HG03108 (cell line): Measurements from ENCODE around the gene MANBA.
A peak's percentile ranks its signal among the peaks of the same experiment; 100 is the strongest.

ENCODE experiments used
- ATAC-seq: cut with Tn5 transposase; IDR thresholded peaks from one replicate; pipeline ENCODE4 v1.9.1; 2021; ENCODE audit warnings: moderate library complexity; ENCODE audit not compliant: unreplicated experiment

The MANBA gene

DNA sequence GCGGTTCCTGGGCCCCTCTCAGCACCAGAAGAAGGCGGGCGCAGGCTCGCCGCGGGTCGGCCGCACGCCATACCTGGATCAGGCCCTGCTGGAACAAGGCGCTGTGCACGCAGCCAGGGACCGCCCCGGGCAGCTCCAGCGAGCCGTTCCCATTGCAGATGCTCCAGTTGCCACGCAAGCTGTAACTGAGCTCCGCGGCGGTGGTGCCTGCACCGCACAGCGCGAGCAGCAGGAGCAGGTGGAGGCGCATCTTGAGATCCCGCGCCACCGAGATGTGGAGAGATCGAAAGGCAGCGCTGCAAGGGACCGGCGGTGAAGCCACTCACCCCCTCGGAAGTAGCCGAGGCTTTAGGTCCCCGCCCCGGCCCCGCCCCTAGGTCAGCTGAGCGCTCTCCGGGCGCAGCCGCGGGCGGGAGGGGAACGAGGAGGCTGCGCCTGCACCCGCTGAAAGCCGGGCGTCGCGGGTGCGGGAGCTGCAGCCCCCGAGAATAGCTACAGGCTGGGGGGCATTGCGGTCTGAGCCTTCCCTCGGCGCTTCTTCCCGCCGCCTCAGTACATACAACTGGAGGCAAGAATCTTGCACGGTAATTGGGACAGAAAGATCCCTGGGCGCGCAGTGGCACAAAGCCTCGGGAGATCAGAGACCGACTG is at the start of gene MANBA:
MANBA (minus strand) TSS at position 324 of the 651 bp plus-strand sequence; CDS start at position 250, 74 bp downstream.
- peak; percentile 88 for ATAC-seq

DNA sequence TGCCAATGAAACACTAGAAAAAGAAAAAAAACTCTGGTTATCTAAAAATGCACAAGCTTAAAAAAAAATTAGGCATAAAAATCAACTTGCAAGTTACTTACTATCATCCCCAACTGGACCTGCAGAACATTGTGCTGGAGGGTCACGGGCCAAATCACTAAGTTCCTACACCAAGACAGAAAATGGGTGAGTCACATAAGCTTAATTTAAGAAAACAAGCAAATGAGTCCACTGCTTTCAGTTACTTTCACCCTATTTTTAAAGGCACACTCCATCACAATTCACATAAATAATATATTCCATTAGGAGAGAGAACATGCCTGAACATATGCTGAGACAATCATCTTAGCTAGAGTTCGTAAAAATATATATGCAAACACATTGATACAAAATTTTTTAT is 48.9 kb upstream of the MANBA start:
- ATAC-seq, result no peak

DNA sequence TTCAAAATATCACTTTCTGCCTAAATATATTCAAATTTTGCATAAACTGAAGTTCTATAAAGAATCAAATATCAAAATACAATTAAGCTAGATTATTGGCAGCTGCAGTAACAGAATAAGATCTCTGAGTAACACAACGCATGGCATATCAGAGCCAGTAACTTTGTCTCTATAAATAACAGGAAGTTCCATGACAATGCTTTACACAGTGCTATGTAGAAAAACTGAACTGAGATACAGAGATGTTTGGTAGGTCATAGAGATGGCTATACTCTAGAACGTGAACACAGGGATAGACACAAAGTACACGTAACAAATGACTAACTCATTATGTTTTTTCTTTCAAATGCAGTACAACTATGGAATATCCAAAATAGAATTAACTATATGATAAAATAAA is 48.4 kb upstream of the MANBA start:
- peak; percentile 57 for ATAC-seq

DNA sequence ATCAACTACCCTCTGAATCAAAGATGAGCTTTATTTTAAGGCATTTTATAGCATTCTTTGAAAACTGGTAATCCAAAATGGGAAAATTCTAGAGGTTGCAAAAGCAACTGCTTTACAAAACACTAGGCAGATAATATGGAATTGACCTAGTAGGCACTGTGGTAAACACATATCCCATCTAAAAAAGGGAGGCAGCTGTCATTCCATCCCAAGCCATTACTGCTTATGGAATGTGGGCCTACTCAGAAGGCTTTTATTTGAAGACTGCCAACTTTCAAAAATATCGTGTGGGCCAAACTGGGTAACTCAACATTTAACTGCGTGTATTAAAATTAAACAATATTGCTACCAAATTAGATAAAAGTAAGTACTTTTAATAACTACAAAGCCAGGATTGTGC is 47.2 kb upstream of the MANBA start:
- ATAC-seq, result no peak

DNA sequence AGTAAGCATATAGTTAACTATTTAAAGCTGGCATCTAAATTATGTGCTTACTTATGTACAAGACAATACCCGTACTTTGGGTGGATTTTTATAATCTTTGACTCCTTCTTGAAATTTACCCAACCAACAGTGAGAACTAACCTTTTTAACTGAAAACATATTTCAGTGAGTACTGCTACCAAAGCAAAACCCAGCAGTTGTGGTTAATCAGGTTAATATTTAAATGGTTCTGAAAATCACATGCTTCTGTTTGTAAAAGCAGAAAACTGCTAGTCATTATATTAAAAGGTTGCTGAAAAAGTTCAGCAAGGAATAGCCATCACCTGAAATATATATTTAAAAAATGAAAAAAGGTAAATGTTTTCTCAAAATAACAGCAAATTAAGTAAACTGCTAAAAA is 46.6 kb upstream of the MANBA start:
- ATAC-seq, result peak; percentile 50

DNA sequence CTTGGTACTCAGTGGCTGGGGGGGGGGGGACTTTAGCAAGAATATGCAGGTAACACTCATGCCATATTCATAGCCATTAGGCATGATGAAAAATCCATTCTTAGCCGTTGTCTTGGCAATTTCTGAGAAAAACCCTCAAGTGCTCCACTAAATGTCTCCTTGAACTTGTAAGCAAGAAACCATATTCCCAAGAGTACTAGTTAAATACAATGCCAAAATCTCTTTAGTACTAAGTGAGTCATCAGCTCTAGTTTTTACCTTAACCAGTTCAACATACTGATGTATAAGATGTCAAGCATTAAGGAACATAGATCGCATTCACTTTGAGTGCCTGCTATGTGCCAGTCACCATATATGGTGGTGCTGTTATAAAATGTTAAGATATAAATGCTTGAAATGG is 39.0 kb upstream of the MANBA start:
- no peak for ATAC-seq

DNA sequence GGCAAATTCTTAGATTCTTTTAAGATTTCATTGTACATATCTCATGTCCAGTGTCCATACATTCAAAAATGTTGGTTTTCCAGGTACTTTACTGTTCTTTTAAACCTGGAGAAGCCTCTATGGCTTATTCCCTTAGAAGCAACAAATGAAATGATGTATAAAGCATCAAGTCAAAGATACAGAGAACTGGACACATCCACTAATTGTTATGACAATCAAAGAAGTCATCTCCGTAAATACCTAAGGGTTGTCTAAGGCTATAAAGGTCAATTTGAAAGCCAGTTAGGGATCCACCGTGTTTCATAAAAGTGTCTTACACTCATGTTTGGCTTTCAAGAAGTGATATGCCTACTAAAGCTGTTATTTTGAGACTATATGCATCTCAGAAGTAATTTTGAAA is 34.2 kb upstream of the MANBA start:
- ATAC-seq, result no peak

DNA sequence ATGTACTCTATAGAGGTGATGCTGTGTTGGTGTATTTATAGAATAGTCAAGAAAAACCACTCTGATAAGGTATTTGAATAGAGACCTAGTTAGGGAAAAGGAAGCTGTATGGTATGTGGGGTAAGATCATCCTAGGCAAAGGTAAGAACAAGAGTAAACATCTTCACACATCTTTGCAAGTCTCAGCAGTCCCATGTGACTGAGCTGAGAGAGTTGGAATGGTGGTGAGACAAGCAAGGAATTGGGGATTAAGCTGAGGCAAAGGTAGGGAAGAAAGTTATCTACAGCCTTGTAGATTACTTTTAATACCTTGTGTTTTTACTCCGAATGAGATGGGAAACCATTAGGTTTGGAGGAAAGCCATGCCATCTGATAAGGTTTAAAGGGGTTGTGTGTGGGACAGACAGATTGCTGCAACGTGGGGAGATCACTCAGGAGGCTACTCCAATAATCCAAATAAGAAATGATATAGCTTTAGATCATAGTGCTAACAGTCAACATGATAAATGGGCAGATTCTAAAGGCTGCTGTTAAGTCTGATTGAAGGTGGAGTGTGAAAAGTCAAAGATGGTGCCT is 31.7 kb upstream of the MANBA start:
- no peak for ATAC-seq

DNA sequence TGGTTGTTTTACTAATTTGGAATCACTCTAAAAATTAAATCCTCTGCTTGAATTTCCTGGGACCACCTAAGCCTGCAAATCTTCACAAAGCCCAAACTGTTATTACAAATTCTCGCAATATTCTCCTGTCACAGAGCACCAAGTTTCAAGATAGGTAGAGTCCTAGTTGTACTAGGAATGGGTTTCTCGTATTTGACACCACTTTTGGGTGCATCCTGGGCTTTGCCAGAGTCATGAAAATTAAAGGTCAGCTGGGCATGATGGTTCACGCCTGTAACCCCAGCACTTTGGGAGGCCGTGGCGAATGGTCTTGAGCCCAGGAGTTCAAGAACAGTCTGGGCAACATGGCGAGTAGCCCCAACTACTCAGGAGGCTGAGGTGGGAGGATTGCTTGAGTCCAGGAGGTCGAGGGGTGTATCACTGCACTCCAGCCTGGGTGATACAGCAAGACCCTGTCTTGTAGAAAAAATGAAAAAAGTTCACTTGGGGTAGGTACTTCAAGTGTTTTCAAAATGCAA is 30.6 kb upstream of the MANBA start:
- no peak for ATAC-seq

DNA sequence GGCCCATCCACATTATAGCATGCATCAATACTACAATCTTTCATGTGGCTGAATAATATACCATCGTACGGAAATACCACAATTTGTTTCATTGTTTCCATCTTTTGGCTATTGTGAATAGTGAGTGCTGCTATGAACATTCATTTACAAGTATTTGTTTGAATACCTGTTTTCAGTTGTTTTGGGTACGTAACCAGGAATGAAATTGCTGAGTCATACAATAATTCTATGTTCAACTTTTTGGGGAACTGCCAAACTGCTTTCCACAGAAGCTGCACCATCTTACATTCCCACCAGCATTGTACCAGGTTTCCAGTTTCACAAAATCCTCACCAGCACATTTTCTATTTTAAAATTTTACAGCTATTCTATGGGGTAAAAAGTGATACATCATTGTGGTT is 28.5 kb upstream of the MANBA start:
- ATAC-seq, result no peak

DNA sequence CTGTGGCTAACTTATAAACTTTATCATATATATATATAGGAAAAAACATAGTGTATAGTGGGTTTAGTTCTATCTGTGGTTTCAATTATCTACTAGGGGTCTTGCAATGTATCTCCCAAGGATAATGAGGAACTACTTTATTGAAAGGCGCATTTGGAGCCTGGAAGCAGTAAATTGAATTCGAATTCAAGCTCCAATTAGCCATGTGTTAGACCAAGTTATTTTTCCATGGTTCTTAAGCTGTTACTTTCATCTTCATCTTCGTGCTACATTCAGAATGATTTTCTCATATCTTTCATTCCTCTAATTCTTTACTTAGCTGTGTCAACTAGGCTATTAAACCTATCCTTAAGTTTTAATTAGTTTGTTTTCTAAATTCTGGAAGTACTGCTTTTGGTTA is 27.2 kb upstream of the MANBA start:
- no peak for ATAC-seq

DNA sequence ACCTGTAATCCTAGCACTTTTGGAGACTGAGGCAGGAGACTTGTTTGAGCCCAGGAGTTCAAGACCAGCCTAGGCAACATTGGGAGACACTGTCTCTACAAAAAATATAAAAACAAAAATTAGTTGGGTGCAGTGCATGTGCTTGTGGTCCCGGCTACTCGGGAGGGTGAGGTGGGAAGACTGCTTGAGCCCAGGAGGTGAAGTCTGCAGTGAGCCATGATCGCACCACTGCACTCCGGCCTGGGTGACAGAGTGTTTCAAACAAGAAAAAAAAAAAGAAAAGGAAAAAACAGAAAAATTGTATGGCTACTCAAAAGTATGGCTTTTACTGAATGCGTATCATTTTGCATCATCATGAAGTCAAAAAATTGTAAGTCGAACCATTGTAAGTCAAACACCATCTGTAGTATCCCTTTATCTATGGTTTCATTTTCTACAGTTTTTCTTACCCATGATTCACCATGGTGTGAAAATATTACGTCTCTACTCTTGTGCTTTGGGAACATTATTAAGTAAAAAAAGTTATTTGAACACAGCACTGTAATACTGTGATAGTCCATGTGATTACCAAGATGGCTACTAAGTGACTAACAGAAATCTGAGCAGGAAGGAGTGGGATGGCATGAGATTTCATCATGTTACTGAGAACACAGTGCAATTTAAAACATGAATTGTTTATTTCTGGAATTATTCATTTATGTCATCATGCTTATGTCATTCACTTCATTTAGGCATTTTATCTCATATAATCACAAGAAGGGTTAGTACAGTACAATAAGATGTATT is 26.5 kb upstream of the MANBA start:
- no peak for ATAC-seq

DNA sequence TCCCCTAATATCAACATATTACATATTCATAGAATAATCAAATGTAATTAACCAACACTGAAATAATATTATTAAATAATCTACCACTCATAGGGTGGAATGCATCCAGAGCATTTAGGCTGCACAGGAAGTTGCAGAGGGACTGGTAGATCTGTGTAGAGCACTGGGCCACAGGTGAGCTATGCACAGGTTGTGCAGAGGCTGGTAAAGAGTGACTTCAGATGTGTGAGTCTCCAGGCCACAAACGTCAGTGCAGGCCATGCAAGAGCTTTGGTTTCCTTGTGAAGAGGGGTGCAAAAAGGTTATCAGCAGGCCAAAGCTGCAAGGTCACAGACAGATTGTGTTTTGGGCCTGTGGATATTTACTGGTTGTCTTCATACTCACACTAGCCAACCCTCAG is 25.5 kb upstream of the MANBA start:
- no peak for ATAC-seq

DNA sequence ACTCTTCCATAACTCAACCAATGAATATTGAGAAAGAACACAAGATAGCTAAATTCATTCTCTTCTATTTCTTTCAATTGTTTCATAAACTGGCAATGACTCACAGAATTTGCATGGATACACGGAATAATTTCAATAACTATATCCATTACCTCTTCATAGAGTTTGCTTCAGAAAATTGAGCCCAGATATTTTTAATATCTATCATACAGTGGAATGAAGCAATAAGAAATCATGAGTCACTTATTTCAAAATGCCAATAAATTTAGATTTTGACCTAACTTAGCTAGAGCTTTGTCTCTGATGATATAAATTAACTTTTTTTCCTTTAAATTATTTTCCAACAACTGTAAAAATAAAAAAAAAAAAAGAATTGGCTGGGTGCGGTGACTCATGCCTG is 22.2 kb upstream of the MANBA start:
- no peak for ATAC-seq

DNA sequence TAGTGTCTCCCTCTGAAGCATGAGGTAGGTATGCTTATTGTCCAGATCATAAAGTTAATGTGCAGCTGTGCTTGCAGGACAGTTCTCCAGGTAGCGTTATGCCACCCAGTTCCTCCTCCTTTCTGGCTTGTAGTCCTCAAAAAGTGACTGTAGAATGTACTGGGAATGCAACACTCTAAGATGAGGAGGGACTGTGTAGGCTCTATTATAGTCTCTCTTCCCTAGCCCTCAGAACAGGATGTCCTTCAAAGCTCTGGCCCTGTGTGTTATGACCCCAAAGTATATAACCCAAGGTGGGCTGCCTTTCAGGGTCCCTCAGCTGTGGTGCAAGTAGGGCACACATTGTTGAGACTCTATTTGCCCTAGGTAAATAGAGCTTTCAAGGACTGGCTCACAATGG is 20.8 kb upstream of the MANBA start:
- ATAC-seq, result no peak

DNA sequence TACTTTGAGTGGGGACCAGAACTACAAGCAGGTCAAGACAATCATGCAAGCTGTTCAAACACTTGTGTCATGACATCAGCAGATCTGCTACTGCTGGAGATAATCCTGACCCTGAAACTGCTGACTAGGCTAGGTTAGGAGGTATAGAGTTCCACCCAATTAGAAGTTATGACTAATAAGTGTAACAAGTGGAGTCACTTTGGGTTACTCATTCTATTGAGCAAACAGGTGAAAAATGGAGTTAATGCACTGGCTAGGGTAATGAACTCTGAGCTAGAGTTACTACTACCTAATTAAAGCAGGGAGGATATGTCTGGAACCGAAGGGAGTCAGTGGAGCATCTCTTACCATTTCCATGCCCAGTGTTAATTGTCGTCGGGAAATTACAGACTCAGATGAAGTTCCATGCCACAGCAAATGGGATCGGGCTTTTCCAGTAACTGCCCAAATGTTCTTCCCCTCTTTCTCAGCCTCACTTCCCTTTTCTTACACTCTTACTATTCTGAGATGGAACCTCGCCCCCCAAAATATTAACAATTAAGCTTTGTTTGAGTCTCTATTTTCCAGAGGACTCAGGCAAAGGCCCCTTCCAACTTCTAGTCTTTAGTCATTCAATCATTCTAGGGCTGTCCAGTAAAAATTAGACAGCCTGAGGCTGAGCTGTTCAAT is 19.8 kb upstream of the MANBA start:
- ATAC-seq, result no peak

DNA sequence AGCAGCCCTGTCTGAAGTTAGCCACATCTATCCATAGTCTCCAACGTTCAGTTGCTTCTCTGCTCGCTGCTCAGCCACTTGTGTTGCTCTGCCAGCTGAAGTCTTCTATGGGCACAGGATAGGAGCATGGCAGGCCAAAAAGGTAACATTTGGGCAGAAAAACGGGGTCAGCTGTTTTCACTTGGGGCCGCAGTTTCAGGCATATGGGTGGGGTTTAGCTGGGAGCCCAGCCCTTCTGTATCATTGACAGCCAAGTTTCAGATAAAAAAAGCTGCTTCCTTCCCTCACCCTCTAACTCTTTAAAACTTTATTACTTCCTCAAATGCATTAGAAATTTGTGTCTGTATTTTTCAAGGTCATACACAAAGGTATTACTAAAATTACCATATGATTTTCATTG is 18.4 kb upstream of the MANBA start:
- no peak for ATAC-seq

DNA sequence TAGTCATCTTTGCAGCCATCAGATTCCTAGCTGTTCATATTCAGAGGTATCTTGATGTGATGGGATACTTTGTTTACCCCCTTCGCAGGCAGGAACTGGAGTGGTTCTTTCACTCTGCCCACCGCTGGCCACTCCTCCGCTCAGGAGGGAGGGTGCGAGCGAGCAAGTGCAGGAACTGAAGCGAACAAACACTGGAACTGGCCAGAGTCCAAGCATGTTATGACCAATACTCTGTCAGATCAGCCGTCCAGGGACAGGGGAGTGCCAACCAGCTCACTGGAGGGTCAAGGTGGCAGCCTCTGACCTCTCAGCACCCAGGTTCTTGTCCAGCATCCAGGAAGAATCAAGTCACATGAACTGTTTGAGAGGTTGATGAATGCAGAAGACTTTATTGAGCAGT is 18.0 kb upstream of the MANBA start:
- ATAC-seq, result no peak

DNA sequence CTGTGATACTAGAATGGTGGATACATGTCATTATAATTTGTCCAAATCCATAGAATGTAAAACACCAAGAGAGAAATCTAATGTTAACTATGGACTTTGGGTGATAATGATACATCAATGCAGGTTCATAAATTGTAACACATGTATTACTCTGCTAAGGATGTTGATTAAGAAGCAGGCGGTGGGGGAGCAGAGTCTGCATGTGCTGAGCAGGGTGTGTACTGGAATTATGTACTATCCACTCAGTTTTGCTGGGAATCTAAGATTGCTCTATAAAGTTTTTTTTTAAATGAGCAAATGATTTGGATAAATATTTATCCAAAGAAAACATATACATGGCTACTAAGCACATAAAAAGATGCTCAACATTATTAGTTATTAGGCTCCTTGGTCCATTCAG is 15.0 kb upstream of the MANBA start:
- no peak for ATAC-seq

DNA sequence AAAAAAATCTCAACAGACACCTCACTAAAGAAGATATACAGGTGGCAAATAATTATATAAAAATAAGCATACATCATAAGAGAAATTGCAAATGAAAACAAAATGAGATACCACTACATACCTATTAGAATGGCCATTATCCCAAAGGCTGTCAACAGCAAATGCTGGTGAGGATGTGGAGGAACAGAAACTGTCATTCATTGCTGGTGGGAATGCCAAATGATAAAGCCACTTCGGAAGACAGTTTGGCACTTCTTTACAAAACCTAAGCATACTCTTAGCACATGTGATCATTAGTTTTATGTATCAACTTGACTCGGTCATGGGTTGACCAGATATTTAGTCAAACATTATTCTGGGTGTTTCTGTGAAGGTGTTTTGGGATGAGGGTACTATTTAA is 13.5 kb upstream of the MANBA start:
- ATAC-seq, result no peak

DNA sequence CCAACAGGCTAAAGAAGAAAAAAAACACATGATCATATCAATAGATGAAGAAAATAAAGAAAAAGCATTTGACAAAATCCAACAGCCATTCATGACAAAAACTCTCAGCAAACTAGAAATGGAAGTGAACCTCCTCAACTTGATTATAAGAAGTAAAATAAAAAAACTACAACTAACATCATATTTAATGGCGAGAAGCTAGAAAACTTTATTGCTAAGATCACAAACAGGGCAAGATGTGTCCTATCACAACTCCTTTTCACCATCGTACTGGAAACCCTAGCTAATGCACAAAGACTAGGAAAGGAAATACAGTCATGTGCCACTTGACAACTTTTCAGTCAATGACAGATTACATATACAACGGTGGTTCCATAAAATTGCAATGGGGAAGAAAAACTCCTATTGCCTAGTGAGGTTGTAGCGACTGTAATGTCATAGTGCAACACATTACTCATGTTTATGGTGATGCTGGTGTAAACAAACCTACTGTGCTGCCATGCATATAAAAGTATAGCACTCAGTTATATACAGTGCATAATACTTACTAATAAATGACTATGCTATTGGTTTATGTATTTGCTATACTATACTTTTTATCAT is 12.1 kb upstream of the MANBA start:
- ATAC-seq, result no peak
